SU-DHL-6 (cell line): Measurements from ENCODE around the gene MIPEP.

Experiments
- CTCF ChIP-seq: fragments of 200-600 bp; sonication (generic); IDR thresholded peaks from one replicate; pipeline ENCODE4 v1.5.1; 2017; ENCODE audit warnings: antibody characterized with exemption, mild to moderate bottlenecking, low read length, moderate library complexity; ENCODE audit not compliant: insufficient read depth, poor library complexity, severe bottlenecking
- EZH2phosphoT487 ChIP-seq: fragments of 200-600 bp; sonication (generic), shearing (Covaris generic); conservative IDR thresholded peaks from 2 replicates; pipeline ENCODE4 v1.6.1; 2018; ENCODE audit warnings: mild to moderate bottlenecking, antibody characterized with exemption, low read length, moderate library complexity, mixed read lengths

- TF ChIP-seq CTCF, result no peak
- no peak for TF ChIP-seq EZH2phosphoT487
Observed at GRCh38 chr13:23843436-23843835, 45.8 kb downstream of the MIPEP start.
